Measurements from ENCODE around the gene ZYG11B.
"Not testable (repeated sequence)": the region's sequence is repeated elsewhere in the genome, so short reads cannot be mapped to it uniquely, and the experiment has no call there.

The ZYG11B gene

DNA sequence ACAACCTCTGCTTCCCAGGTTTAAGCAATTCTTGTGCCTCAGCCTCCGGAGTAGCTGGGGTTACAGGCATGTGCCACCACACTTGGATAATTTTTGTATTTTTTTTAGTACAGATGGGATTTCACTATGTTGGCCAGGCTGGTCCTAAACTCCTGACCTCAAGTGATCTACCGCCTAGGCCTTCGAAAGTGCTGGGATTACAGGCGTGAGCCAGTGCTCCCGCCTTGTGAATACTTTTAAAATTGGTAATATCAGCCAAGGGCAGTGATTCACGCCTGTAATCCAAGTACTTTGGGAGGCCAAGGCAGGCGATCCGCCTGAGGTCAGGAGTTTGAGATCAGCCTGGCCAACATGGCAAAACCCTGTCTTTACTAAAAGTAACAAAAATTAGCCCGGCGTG is 33.7 kb downstream of the ZYG11B start:
- no peak for DNase-seq

DNA sequence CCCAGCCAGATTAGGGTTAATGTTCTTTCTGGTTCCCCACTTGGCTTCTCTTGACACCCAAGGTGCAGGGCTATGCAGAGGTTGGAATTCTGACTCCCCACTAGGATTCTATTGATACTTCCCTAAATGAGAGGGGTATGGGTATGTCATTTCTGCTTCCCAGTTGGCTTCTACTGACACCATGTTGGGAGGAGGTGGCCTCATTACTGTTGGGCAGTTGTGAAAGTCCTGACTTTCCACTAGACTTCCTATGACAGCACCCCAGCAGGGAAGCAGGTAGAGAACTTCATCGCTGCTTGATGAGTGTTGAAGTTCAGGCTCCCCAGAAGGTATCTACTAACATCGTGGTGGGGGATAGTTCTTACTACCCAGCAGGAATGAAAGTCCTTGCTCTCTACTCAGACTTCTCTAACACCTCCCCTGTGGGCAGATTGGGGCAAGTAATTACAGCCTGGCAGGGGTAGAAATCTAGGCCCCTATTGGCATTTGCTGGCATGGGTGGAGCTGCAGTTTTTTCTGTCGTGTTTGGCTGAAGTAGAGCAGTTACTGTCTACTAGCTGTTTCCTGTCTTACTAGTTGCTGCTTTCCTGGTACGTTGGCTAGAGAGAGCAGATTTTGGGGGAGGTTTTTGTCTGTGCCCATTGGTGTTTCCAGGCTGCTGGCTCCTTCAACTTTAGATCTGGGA is 41.5 kb downstream of the ZYG11B start:
- no peak for DNase-seq

DNA sequence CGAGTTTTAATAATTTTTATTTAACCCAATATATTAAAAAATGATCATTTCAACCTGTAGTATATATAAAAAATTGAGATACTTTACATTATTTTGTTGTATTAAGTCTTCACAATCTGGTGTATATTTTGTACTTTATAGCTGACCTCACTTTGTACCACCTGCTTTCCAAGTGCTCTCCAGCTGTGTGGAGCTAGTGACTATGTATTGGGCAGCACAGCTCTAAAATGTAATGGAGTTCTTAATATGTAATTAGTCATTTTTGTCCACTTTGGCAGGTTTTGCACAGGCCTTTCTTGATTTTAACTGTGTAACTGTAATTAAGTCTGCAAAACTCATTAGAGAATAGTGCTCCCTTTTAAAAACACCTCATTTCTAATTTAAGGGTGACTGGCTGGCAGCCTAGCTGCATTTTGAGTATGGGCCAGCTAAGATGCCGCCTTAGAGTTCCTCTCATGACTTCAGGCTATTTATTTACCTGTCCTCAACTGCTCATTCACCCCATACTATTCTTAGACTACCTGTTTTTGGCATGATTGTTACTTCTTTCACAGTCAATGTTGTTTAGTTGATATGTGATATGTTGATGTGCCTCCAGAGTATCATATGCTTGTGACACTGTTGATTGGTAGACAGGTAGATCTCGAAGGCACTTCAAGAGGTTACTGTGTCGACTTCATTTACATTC is 43.2 kb downstream of the ZYG11B start:
- no peak for DNase-seq

GRCh38 chr1:52771384-52771783 is 45.1 kb downstream of the ZYG11B start:
- no peak for DNase-seq

- DNase-seq: no peak
Observed at GRCh38 chr1:52786148-52786547, 59.9 kb downstream of the ZYG11B start.

DNA sequence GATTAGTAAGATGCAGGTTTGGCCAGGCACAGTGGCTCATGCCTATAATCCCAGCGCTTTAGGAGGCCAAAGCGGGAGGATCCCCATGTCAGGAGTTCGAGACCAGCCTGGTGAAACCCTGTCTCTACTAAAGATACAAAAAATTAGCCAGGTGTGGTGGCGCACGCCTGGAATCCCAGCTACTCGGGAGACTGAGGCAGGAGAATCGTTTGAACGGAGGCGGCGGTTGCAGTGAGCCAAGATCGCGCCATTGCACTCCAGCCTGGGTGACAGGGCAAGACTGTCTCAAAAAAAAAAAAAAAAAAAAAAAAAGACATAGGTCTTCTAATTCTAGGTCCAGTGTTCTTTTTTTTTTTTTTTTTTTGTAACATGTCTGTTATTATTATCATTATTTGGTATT is 64.2 kb downstream of the ZYG11B start:
- not testable (repeated sequence) for DNase-seq

DNA sequence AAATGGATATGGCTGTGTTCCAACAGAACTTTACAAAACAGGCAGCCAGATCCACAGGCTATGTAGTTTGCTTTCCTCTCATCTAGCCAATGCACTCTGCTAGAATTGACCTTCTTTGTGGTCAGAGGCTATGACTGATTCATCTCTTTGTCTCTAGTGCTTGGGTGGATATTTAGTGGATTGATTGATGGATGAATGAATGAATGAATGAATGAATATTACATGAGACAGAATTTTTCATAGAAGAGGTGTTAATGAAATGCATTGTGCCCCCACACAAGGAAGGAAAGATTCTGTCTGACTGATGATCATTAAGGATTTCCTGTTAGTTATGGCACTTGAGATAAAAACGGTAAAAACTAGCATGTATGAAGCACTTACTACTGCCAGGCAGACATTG is 65.8 kb downstream of the ZYG11B start:
- no peak for DNase-seq

DNA sequence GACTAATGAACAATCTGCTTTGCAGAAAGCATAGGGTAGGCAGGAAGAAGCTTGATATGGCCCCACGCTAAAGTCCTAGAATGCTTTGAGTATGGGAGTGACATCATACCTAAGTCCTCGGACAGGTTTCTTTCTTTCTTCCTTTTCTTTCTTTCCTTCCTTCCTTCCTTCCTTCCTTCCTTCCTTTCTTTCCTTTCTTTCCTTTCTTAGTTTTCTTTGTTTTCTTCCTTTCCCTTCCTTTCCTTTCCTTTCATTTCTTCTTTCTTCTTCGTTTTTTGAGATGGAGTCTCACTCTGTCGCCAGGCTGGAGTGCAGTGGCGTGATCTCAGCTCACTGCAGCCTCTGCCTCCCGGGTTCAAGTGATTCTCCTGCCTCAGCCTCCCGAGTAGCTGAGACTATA is 67.5 kb downstream of the ZYG11B start:
- not testable (repeated sequence) for DNase-seq

DNA sequence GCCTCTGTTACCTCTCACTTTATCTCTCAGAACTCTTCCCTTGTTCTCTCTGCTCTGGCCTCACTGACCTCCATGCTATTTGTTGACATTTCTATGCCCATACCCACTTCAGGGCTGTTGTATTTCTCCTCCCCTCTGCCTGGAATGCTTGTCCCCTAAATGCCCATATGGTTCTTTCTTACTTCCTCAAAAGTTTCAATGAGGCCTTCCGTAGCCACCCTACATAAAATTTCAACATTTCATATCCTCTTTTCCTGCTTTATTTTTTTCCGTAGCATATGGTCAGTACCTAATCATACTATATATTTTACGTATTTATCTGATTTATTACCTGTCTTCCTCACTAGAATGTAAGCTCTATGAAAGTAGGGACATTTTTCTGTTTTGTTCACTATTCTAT is 69.2 kb downstream of the ZYG11B start:
- no peak for DNase-seq

GRCh38 chr1:52798331-52798730 is 72.1 kb downstream of the ZYG11B start:
- DNase-seq: no peak

- DNase-seq: no peak
Observed at GRCh38 chr1:52801011-52801410, 74.8 kb downstream of the ZYG11B start.

DNA sequence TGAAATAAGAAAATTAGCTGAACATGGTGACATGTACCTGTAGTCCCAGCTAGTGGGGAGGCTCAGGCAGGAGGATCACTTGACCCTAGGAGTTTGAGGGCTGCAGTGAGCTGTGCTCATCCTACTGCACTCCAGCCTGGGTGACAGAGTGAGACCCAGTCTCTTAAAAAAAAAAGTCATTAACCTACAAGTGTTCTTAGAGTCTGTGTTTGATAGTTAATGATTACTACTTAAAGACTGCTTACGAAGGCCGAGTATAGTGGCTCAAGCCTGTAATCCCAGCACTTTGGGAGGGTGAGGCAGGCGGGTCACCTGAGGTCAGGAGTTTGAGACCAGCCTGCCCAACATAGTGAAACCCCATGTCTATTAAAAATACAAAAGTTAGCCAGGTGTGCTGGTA is 77.8 kb downstream of the ZYG11B start:
- DNase-seq: not testable (repeated sequence)

GRCh38 chr1:52814465-52814864 is 88.2 kb downstream of the ZYG11B start:
- DNase-seq: no peak

DNA sequence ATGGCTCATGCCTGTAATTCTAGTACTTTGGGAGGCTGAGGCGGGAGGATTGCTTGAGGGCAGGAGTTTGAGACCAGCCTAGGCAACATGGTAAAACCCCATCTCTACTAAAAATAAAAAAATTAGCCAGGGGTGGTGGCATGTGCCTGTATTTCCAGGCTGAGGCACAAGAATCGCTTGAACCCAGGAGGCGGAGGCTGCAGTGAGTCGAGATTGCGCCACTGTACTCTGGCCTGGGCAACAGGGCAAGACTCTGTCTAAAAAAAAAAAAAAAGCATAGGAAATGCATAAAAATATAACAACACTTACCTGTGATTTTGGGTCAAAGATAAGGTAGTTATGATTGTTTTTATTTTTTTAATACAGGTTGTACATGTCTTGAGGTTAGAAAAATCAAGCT is 94.6 kb downstream of the ZYG11B start:
- not testable (repeated sequence) for DNase-seq

DNA sequence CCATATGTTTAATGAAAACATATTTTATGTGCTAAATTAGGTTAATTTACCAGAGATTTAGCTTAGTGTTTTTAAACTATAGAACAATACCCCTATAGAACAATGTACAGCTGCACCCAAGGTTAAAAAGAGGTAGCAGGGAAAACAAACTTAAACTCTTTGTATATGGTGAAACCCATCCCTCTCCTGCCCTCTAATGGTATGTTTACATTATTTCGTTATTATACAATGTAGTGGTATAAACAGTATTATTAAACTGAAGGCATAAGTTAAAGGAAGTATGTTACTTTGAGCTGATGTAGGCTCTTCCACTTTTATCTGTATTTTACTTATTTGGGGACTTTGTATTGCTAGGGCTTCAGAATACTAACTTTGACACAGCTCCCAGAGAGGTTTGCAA is 99.6 kb downstream of the ZYG11B start:
- no peak for DNase-seq

- no peak for DNase-seq
Observed at GRCh38 chr1:52834798-52835197, 108.5 kb downstream of the ZYG11B start.

DNA sequence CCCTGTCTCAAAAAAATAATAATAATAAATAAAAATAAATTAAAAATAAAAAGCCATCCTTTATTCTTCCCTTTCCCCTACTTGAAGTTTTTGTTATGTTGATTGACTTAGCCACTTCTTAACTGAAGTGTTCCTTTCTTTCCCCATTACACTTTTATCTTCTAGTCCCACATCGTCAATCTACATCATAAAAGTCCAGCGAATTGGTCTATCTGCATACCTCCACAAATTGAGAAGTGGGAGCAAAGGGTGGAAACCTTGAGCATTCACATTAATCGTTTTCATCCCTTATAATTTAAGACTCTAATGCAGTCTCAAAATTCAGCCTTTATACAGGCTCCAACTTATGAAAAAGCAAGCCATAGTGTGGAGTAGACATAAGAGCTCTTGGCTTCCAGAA is 109.8 kb downstream of the ZYG11B start:
- DNase-seq: no peak

DNA sequence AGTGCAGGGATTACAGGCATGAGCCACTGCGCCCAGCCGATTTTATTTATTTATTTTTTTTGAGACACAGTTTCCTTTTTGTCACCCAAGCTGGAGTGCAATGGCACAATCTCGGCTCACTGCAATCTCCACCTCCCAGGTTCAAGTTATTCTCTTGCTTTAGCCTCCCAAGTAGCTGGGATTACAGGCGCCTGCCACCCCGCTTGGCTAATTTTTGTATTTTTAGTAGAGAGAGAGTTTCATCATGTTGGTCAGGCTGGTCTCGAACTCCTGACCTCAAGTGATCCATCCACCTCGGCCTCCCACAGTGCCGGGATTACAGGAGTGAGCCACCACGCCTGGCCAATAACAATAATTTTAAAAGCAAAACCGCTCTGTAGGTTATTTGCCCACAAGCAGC is 112.9 kb downstream of the ZYG11B start:
- not testable (repeated sequence) for DNase-seq

- DNase-seq: peak; percentile 65
Observed at GRCh38 chr1:52842643-52843310, 116.5 kb downstream of the ZYG11B start, which contains the start of gene ZYG11A. Gene ZYG11A, plus strand, starts transcription at chr1:52842760. Its CDS starts 124 bp downstream, at chr1:52842884.

- DNase-seq: not testable (repeated sequence)
Observed at GRCh38 chr1:52845119-52845518, 118.9 kb downstream of the ZYG11B start.

DNA sequence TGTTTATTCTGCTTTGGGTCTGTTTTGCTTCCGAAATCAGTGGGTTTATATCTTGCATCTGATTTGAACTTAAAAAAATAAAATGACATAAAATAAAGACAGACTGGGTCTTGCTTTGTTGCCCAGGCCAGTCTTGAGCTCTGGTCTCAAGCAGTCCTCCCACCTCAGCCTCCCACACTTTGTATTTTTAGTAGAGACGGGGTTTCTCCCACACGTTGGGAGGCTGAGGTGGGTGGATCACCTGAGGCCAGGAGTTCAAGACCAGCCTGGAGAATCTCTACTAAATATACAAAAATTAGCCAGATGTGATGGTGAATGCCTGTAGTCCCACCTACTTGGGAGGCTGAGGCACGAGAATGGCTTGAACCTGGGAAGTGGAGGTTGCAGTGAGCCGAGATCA is 122.2 kb downstream of the ZYG11B start:
- no peak for DNase-seq

DNA sequence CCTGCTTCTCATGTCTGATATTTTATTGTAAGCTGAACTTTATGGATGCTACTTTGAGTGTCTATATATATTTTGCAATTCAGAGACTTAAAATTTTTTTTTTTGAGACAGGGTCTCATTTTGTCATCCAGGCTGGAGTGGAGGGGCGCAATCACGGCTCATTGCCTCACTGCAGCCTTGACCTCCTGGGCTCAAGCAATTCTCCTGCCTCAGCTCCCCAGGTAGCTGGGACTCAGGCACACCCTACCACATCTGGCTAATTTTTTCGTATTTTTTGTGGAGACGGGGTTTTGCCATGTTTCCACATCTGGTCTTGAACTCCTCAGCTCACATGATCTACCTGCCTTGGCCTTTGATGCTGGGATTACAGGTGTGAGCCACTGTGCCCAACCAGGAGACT is 124.7 kb downstream of the ZYG11B start:
- DNase-seq: no peak

- no peak for DNase-seq
Observed at GRCh38 chr1:52852854-52853253, 126.6 kb downstream of the ZYG11B start.

DNA sequence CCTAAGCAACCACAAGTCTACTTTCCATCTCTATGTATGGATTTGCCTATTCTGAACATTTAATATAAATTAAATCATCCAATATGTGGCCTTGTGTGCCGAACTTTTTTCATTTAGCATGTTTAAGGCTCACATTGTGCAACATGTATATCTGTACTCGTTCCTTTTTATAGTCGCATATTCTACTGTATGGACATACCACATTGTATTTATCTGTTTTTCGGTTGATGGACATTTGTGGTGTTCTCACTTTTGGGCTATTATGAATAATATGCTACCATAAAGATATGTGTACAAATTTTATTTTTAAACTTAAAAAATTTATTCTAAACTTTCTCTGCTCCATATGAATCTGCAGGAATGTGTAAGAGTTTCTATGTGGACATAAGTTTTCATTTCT is 129.3 kb downstream of the ZYG11B start:
- DNase-seq: no peak

Measured in stimulated activated CD4-positive, alpha-beta T cell treated with anti-CD3 and anti-CD28 coated beads, Interleukin-4, amount 100 ng/mL, for 24 hours (primary cell).